ENCODE results near the gene UBASH3A. TPM values are rescaled to one million over a fixed set of nuclear protein-coding genes. Genes with fewer than 3 reads are reported as not detected.

The UBASH3A gene
- polyA plus RNA-seq, 2 of the 4 experiments (the other 2 are of a cell fraction), result not detected

DNA sequence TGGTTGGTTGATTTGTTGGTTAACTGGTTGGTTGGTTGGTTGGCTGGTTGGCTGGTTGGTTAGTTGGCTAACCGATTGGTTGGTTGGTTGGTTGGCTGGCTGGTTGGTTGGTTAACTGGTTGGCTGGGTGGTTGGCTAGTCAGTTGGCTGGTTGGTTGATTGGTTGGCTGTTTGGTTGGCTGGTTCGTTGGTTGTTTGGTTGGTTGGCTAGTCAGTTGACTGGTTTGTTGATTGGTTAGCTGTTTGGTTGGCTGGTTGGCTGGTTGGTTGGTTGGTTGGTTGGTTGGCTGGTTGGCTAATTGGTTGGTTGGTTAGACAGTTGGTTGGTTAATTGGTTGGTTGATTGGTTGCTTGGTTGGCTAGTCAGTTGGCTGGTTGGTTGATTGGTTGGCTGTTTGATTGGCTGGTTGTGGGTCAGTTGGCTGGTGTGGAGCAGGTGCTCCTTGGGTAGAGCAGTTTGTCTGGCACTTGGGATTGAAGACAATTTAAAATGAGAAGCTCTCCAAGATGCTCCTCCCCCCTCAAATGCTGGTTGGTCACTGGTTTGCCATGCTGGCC lies 85.4 kb downstream of the UBASH3A start (continued):
- no peak for TF ChIP-seq CTCF (IDR thresholded peaks at IDR 0.05)
- no peak for TF ChIP-seq FOSL2 (IDR thresholded peaks at IDR 0.05)
- no peak for TF ChIP-seq FOSL2 (CRISPR knock-in tag; IDR thresholded peaks at IDR 0.05)
- no peak for TF ChIP-seq HOXA7 (CRISPR knock-in tag; IDR thresholded peaks at IDR 0.05)
- TF ChIP-seq CBX2 (IDR thresholded peaks at IDR 0.05; ENCODE audit: borderline replicate concordance, low read depth), result no peak
- no peak for TF ChIP-seq ZFP36 (IDR thresholded peaks at IDR 0.05; ENCODE audit: borderline replicate concordance, partially characterized antibody)
- TF ChIP-seq HDAC2 (IDR thresholded peaks at IDR 0.05), result no peak
- no peak for TF ChIP-seq NR3C1 (IDR thresholded peaks at IDR 0.05)
- TF ChIP-seq GATA3 (IDR thresholded peaks at IDR 0.05; ENCODE audit: borderline replicate concordance), result no peak
- no peak for TF ChIP-seq USF2 (IDR thresholded peaks at IDR 0.05)
- no peak for TF ChIP-seq TP53 (CRISPR knock-in tag; IDR thresholded peaks at IDR 0.05)

GRCh38 chr21:42489991-42490390 lies 86.3 kb downstream of the UBASH3A start:
- ChIA-PET POLR2A (no interaction called here), CTCF (no interaction called here)
- H3K4me2 ChIP-seq, result no peak overlapping the region
- TF ChIP-seq TP53 (CRISPR knock-in tag; IDR thresholded peaks at IDR 0.05) (no peak), FOSL2 (IDR thresholded peaks at IDR 0.05) (no peak), FOSL2 (CRISPR knock-in tag; IDR thresholded peaks at IDR 0.05) (no peak), JUN (IDR thresholded peaks at IDR 0.05) (no peak), RNF2 (IDR thresholded peaks at IDR 0.05; ENCODE audit: borderline replicate concordance, low read depth) (no peak), BHLHE40 (IDR thresholded peaks at IDR 0.05; ENCODE audit: low read depth, low read length) (no peak), POLR2AphosphoS2 (conservative IDR thresholded peaks at IDR 0.05; ENCODE audit: low read length) (no peak), ATOH8 (CRISPR knock-in tag; IDR thresholded peaks at IDR 0.05; ENCODE audit: low read depth) (no peak), PHF8 (IDR thresholded peaks at IDR 0.05; ENCODE audit: borderline replicate concordance, low read depth) (no peak), ELK1 (IDR thresholded peaks at IDR 0.05; ENCODE audit: low read depth, low read length) (no peak), CTCF (IDR thresholded peaks at IDR 0.05) (no peak), SREBF2 (IDR thresholded peaks at IDR 0.05) (no peak), ZSCAN20 (CRISPR knock-in tag; IDR thresholded peaks at IDR 0.05) (no peak), EP300 (IDR thresholded peaks at IDR 0.05) (no peak), JUNB (IDR thresholded peaks at IDR 0.05) (no peak), SMC3 (IDR thresholded peaks at IDR 0.05) (no peak), MAZ (IDR thresholded peaks at IDR 0.05; ENCODE audit: borderline replicate concordance, low read depth, low read length) (no peak), ESRRA (IDR thresholded peaks at IDR 0.05; ENCODE audit: borderline replicate concordance, low read length) (no peak), FOXS1 (CRISPR knock-in tag; IDR thresholded peaks at IDR 0.05) (no peak), ZNF302 (CRISPR knock-in tag; IDR thresholded peaks at IDR 0.05) (no peak)
- TF ChIP-seq, protein P1, sequence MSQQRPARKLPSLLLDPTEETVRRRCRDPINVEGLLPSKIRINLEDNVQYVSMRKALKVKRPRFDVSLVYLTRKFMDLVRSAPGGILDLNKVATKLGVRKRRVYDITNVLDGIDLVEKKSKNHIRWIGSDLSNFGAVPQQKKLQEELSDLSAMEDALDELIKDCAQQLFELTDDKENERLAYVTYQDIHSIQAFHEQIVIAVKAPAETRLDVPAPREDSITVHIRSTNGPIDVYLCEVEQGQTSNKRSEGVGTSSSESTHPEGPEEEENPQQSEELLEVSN (IDR thresholded peaks at IDR 0.05; ENCODE audit: borderline replicate concordance, low read depth), result no peak
- no peak overlapping the region for H3K27ac ChIP-seq
- no peak for FAIRE-seq
- H3K4me1 ChIP-seq, result no peaks in the 10 kb centered on the region
- no peak overlapping the region for H3K4me3 ChIP-seq
- ATAC-seq, result no peak
- 36% methylated on average over 2 of the region's 4 CpGs for WGBS (ENCODE audit: missing lambda C conversion rate)
- DNase-seq (ENCODE audit: low read depth in 1 of 2, low spot score in 1 of 2), result no peak
- no peaks in the 10 kb centered on the region for H3K9me3 ChIP-seq

All from A549 (cell line).